SKM-1 treated with dmso at 0.1 percent for 144 hours (cell line): Measurements from ENCODE around the gene PAK3.

Source experiments
- DNase-seq: peaks from one replicate; lab custom pipeline; 2025; ENCODE audit not compliant: unreplicated experiment; lab: John Stamatoyannopoulos, UW

PAK3 gene

GRCh38 chrX:111095974-111096895 lies at the start of gene PAK3:
PAK3 (plus strand) TSS chrX:111096191; CDS start chrX:111123104, 26,913 bp downstream.
- DNase-seq: no peak

DNA sequence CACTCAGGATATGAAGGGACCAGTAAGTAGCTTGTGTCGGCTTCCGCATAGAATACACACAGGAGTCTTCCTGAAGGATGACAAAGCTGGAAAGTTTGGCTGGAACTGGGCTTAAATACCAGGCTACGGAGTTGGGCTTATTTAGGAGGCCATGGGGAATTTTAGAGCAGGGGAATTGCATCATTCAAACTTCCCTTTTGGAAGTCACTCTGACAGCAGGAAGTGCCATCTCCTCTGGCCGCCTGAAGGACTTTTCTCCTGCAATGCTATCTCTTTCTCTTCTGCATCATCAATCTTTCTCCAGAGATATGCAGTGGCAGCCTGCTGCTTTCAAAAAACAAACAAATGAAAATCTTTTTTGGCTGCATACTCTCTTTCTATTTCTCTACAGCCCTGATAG lies 48.4 kb upstream of the PAK3 start:
- no peak for DNase-seq

DNA sequence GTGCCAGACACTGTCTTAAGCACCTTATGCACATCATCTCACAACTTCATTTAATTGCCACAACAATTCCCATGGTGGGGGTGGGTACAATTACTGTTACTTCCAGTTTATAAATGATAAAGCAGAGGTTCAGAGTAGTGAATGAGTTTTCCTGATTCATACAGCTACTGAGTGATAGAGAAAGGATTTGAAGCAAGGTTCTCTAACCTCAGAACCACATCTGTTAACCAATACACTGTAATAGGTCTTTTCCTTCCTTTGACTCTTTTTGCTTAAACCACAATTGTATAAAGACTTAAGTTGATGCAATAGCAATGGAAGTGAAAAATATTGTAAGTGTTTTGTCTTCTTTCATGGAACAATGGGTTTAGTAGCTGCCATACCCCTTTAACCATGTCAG lies 43.5 kb upstream of the PAK3 start:
- no peak for DNase-seq

- no peak for DNase-seq
Observed at GRCh38 chrX:111071542-111072277, 24.3 kb upstream of the PAK3 start.

DNA sequence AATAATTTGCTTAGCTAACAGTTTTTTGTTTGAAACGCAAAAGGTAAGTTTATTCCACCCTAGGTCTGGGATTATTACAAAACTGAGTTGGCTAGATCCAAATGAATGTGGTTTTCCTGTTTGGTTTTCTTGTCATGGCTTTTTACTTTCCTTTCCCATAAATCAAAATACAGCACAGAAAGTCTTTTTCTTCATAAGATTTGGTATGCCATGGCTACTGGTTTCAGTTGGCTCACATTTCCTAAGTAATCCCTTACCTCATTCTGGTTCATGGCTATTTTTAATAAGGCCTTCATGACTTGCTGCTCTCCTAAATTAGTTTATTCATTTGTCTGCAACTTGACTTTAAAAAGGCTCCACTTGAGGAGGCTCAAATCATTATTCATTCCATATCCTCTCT lies 12.9 kb upstream of the PAK3 start:
- DNase-seq: no peak

- no peak for DNase-seq
Observed at GRCh38 chrX:111086591-111087006, 9.4 kb upstream of the PAK3 start.

DNA sequence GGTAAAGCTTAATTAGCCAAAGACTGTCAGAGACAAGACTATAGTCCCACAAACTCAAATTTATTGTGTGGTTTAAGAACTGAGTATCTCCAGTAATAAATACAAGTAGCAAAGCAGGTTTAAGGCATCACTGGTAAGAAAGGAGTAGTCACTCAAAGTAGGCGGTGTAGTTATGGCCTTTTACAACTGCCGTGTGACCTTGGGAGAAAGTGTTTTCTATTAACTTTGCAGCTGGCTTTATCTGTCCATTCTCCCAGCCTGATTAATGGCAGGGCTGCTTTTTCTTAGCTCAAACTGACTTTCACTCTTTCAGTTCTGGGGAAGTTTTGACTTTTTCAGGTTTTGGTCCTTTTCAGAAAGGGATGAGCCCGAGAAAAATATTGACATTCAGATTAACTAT lies 7.4 kb upstream of the PAK3 start:
- DNase-seq: no peak

GRCh38 chrX:111090458-111090857 lies 5.5 kb upstream of the PAK3 start:
- no peak for DNase-seq

GRCh38 chrX:111098874-111099273 lies 2.9 kb downstream of the PAK3 start:
- peak; percentile 16 for DNase-seq

GRCh38 chrX:111100191-111100590 lies 4.2 kb downstream of the PAK3 start:
- no peak for DNase-seq

DNA sequence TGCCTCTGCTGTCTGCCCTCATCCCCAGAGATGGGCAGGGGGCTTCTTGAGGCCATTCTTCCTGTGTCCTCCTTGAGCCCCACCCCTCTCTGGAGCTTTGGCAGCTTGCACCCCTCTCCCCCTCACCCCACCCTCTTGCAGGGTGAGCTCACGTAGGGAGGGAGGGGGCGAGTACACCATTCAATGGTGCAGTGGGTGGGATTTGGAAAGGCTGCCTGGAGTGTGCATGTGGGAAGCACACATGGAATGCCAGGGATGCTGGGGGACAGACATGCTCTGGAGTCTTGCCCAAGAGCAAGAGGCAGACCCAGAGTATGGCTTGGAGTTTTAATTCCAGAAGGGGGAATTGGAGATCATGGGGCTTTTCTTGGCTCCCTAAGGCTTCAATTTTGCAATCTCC lies 5.6 kb downstream of the PAK3 start:
- DNase-seq: no peak

DNA sequence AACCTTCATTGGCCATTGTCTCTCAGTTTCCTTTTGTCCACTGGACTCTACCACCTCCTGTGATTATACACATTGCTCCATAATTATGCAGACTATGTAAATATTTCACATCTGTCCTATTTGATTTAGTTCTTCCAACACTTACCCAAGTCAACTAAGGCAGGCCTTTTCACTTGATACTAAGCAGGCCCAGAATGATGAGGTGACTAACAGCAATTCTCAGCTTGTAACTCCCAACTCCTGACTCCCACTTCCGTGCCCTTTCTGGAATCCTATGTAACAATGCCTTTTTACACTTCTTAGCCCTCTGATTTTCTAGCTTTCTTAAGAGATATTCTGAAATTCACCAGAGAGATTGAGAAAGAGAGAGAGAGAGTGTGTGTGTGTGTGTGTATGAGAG lies 6.6 kb downstream of the PAK3 start:
- DNase-seq: no peak

- no peak for DNase-seq
Observed at GRCh38 chrX:111103246-111103645, 7.3 kb downstream of the PAK3 start.

DNA sequence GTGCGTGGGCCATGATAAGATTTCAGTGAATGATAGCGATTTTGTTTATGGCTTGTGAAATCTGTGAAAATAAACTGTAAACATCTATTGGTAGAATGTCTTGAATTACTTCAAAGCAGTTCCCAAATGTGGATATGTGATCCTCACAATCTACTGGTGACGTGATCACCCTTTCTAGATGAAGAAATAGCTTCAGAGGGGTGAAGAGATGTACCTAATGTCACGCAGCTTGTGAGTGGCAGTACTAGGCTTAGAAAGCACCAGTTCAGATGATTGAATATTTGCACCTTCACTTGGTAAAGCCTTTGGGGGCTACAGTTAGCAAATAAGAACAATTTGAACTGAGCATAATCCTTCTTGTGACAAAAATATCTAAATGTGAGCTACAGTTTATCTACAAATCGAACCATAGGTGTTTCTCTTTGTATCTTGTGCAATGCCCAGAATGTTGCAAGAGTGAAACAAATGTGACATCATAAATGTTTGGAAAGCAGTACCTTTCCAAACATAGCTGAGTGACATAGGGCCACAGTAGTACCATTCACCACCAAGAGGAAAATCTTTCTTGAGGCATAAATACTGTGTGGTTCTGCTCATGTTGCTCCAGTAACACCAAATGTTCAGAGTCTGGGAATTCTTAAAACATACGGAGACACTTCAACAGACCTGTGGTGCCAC lies 14.2 kb downstream of the PAK3 start:
- no peak for DNase-seq

DNA sequence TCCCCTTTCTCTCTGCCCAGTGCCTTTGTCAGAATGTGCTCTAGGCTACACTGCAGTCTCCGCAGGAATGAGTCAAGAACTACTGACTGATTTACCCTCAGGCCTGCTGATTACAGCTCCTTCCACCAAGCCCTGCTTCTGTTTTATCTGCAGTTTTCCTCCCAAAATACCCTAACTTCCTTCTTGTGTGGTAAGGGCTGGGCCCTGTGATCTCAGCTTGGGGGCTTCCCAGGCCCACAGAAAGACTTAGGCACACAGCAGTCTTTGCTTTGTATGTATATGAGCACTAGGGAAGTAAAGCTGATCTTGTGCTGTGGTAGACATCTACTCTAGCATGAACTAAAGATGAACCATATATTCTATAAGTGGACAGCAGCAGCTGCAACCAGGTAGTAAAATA lies 18.8 kb downstream of the PAK3 start:
- DNase-seq: no peak

DNA sequence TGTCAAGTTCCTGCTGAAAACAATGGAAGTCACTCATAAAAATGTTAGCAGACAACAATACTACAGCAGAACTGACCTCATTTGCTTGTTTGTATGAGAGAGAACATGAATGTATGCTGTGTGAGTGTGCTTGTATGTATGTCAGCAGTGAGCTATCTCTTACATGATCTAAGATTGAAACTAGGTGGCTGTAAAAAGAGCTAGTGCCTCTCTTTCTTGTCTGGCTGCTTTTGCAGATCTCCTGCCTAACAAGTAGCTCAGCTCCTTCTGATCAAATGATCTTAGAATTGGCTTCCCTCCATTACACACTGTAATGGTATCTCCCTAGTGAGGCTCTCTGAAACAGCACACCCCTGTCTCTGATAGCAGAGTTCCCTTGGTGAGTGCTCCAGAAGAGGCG lies 20.7 kb downstream of the PAK3 start:
- no peak for DNase-seq

GRCh38 chrX:111119341-111119740 lies 23.4 kb downstream of the PAK3 start:
- DNase-seq: no peak

GRCh38 chrX:111123125-111123524 lies 27.1 kb downstream of the PAK3 start:
- no peak for DNase-seq

DNA sequence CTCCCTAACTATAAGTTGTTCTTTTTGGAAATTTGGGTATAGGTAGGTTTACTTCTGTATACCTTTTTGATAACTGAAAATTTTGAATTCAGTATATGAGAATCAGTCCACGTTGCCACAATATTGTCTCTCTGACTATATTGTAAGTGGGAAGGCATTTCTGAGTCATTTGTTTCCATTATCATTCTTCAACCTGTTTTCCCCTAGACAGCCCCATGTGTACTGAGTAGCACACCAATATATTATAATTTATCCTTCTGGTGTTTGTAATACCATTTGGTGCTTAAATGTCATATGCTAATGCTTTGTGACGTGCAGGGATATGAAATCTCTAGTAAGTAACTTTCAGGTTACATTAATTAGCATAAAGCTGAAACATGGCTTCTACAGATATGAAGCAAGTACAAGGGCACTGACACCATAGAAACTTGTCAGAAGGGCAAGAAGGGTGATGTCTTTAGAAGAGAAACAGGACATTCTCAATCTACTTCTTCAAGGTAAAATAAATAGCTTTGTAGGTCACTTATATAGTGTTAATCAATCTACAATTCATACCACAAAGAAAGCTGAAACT lies 27.7 kb downstream of the PAK3 start:
- no peak for DNase-seq

GRCh38 chrX:111124418-111124817 lies 28.4 kb downstream of the PAK3 start:
- no peak for DNase-seq

- DNase-seq: no peak
Observed at GRCh38 chrX:111127038-111127437, 31.0 kb downstream of the PAK3 start.
